Right lobe of liver (tissue), 6 donors: ENCODE data around the gene TJP1. TPM values are rescaled to one million over a fixed set of nuclear protein-coding genes. Genes with fewer than 3 reads are reported as not detected.

Source experiments
- ATAC-seq, 4 donors: fragments of 200-7000 bp; cut with Tn5 transposase; one replicate each; pipeline ENCODE4 v1.9.1; 2020; ENCODE audit warnings: mild to moderate bottlenecking in 4 of 4, moderate library complexity in 4 of 4
- DNase-seq, 3 donors: peaks; one replicate each; pipeline ENCODE4 v3.0.0-alpha.2; 2020
- H3K27ac ChIP-seq, 3 donors: fragments of 200-600 bp; one replicate each; pipeline ENCODE4 v1.8.0; 2022
- H3K27me3 ChIP-seq, 2 donors: fragments of 200-600 bp; one replicate each; pipeline ENCODE4 v1.8.0; 2022
- H3K36me3 ChIP-seq, 4 donors: fragments of 200-600 bp; sonication (generic) in 1 of 4; one replicate each; pipeline versions ENCODE4 v1.5.1 to v1.8.0; 2017 to 2022; ENCODE audit warnings: control low read depth in 1 of 4
- H3K4me1 ChIP-seq, 4 donors: fragments of 200-600 bp; sonication (generic) in 1 of 4; one replicate each; pipeline versions ENCODE4 v1.5.1 to v1.8.0; 2017 to 2022; ENCODE audit warnings: control low read depth in 1 of 4
- H3K4me3 ChIP-seq, 3 donors: fragments of 200-600 bp; one replicate each; pipeline ENCODE4 v1.8.0; 2022
- H3K9me3 ChIP-seq, 4 donors: fragments of 200-600 bp; sonication (generic) in 1 of 4; one replicate each; pipeline versions ENCODE4 v1.5.1 to v1.8.0; 2017 to 2022; ENCODE audit warnings: control low read depth in 1 of 4
- CTCF ChIP-seq, 4 donors: fragments of 200-600 bp in 3 of 4; fragments of 450-650 bp in 1 of 4; IDR thresholded peaks; one replicate each; pipeline versions ENCODE4 v1.5.1 to v1.8.0; 2016 to 2022; ENCODE audit warnings: antibody characterized with exemption in 4 of 4, mild to moderate bottlenecking in 2 of 4
- POLR2A ChIP-seq: fragments of 450-650 bp; IDR thresholded peaks from one replicate; pipeline ENCODE4 v1.6.1; 2017; ENCODE audit warnings: antibody characterized with exemption, mild to moderate bottlenecking
- WGBS: methylation state at CpG from one replicate; pipeline ENCODE4 v1.1.6; 2018; ENCODE audit warnings: low coverage, low lambda C conversion rate; ENCODE audit not compliant: insufficient coverage; ENCODE audit errors: missing lambda C conversion rate; 5-methylcytosine and 5-hydroxymethylcytosine counted together
- intact Hi-C, 2 donors: fragments of 100-400 bp; cut with DNase I; formaldehyde crosslinking; loops; one replicate each; pipeline versions ENCODE4 v1.11.2 to v1.14.1; 2022
- total RNA-seq, 6 experiments: library from RNA; depleted of rRNA in 2 of 6; stranded (reverse); fragments of >200 nt in 2 of 6; fragmentation: NEBNext Ultra II Directional in 3 of 6; extraction: Animal tissue kit (Norgen Biotek cat#: 25700) in 3 of 6; gene quantifications; one replicate each; pipeline versions ENCODE4 v1.1.0 to v1.2.4, GENCODE V29; 2016 to 2023
- donor health status: DM: no; HTN: yes; CAD: no.
- donor health status: DM: no; HTN: no; CAD: no.
- donor health status: DM: no; HTN: no; CAD: no.
- donor health status: DM: no; HTN: yes; CAD: no.
- donor health status: DM: no; HTN: yes; CAD: no.

The TJP1 gene
- total RNA-seq, 6 experiments from 2014 or later = 22.5 to 57.3 (median 35.9) TPM

- Histone ChIP-seq H3K4me1 (peaks cover 0 to 24% (median 8%) of the 10 kb centered on the region in 4 donors), H3K9me3 (no peaks in the 10 kb centered on the region), H3K36me3 (no peaks in the 10 kb centered on the region), H3K4me3 (no peak overlapping the region), H3K27me3 (no peaks in the 10 kb centered on the region), H3K27ac (no peak overlapping the region)
- no peak for DNase-seq
- intact Hi-C loops = no loop called here
- ATAC-seq = no peak
- WGBS = 97% methylated on average over 5 of the region's 7 CpGs
- TF ChIP-seq CTCF (IDR thresholded peaks at IDR 0.05) = no peak
- no peak for TF ChIP-seq POLR2A
Observed at GRCh38 chr15:29753506-29753905, 68.8 kb downstream of the TJP1 start.

- Histone ChIP-seq H3K27me3 (no peaks in the 10 kb centered on the region), H3K9me3 (no peaks in the 10 kb centered on the region), H3K27ac (no peak overlapping the region), H3K4me1 (peaks cover 0 to 4% (median 1%) of the 10 kb centered on the region in 4 donors), H3K36me3 (no peaks in the 10 kb centered on the region), H3K4me3 (no peak overlapping the region)
- 58% methylated on average over 2 of the region's 2 CpGs for WGBS
- no peak for DNase-seq
- TF ChIP-seq CTCF (IDR thresholded peaks at IDR 0.05) = no peak
- no peak for TF ChIP-seq POLR2A
- intact Hi-C loops = no loop called here
- ATAC-seq = no peak
Observed at GRCh38 chr15:29750754-29751153, 71.5 kb downstream of the TJP1 start.

GRCh38 chr15:29749365-29750086, 72.7 kb downstream of the TJP1 start:
- DNase-seq = no peak
- no peak for TF ChIP-seq CTCF (IDR thresholded peaks at IDR 0.05)
- no peak for TF ChIP-seq POLR2A
- peak in 3 of 4 donors; percentile 22 to 38 (median 38) for ATAC-seq
- Histone ChIP-seq H3K4me3 (no peak overlapping the region), H3K27me3 (no peaks in the 10 kb centered on the region), H3K27ac (no peak overlapping the region), H3K4me1 (no peaks in the 10 kb centered on the region), H3K36me3 (no peaks in the 10 kb centered on the region), H3K9me3 (no peaks in the 10 kb centered on the region)
- intact Hi-C loops = no loop called here
- whole genome bisulfite sequencing = 82% methylated on average over 15 of the region's 15 CpGs

- intact Hi-C loops = no loop called here
- H3K27ac ChIP-seq = no peak overlapping the region
- no peaks in the 10 kb centered on the region for H3K36me3 ChIP-seq
- no peaks in the 10 kb centered on the region for H3K27me3 ChIP-seq
- no peak for DNase-seq
- H3K4me1 ChIP-seq = no peaks in the 10 kb centered on the region
- 49% methylated on average over 3 of the region's 3 CpGs for WGBS
- TF ChIP-seq CTCF (IDR thresholded peaks at IDR 0.05) (peak; percentile 37 to 40 (median 38)), POLR2A (no peak)
- peak in 1 of 4 donors; percentile 19 for ATAC-seq
- H3K9me3 ChIP-seq = no peaks in the 10 kb centered on the region
- H3K4me3 ChIP-seq = no peak overlapping the region
Observed at GRCh38 chr15:29747837-29748417, 74.3 kb downstream of the TJP1 start.
